Keratinocyte (primary cell): ENCODE data around the gene PPFIA1.

ENCODE experiments used
- EZH2 ChIP-seq: IDR thresholded peaks from one replicate; pipeline ENCODE4 v1.6.1; 2012; ENCODE audit warnings: inconsistent platforms, mild to moderate bottlenecking, low read length, moderate library complexity
- TF ChIP-seq, protein P1 (sequence below), 3 experiments: IDR thresholded peaks in 1 of 3; conservative IDR thresholded peaks in 1 of 3; optimal IDR thresholded peaks in 1 of 3; 2 replicates in 2 of 3; 3 replicates in 1 of 3; pipeline versions ENCODE3 to v1.5.1; 2011; ENCODE audit warnings: low read length in 3 of 3, mild to moderate bottlenecking in 3 of 3, moderate library complexity in 2 of 3, control low read depth in 1 of 3, inconsistent platforms in 1 of 3; ENCODE audit not compliant: insufficient read depth in 2 of 3; ENCODE audit errors: extremely low read depth in 1 of 3

DNA sequence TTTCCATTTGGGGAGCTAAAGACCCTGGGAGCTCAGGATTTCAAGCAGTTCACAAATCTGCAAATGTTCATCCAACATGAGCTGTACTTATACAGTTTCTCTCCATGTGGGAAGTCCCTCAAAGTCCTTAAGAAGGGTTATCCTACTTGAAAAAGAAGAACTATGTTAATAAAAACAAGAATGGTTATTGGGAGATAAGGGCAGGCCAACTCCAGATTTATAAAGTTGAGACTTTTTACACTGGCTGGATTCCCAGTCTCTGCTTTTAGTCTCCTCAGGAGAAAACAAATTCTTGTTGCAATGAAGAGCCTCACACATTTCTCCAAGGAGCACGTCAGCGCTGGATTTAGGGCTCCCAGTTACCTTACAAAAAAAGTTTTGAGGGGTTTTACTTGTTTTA is 93.7 kb downstream of the PPFIA1 start:
- TF ChIP-seq, protein P1, sequence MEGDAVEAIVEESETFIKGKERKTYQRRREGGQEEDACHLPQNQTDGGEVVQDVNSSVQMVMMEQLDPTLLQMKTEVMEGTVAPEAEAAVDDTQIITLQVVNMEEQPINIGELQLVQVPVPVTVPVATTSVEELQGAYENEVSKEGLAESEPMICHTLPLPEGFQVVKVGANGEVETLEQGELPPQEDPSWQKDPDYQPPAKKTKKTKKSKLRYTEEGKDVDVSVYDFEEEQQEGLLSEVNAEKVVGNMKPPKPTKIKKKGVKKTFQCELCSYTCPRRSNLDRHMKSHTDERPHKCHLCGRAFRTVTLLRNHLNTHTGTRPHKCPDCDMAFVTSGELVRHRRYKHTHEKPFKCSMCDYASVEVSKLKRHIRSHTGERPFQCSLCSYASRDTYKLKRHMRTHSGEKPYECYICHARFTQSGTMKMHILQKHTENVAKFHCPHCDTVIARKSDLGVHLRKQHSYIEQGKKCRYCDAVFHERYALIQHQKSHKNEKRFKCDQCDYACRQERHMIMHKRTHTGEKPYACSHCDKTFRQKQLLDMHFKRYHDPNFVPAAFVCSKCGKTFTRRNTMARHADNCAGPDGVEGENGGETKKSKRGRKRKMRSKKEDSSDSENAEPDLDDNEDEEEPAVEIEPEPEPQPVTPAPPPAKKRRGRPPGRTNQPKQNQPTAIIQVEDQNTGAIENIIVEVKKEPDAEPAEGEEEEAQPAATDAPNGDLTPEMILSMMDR (optimal IDR thresholded peaks at IDR 0.05 in 1 of 3, IDR thresholded peaks at IDR 0.05 in 1 of 3, conservative IDR thresholded peaks at IDR 0.05 in 1 of 3; ENCODE audit: extremely low read depth in 1 of 3, insufficient read depth in 2 of 3, low read length in 3 of 3) = no peak
- TF ChIP-seq EZH2 = no peak
